NCI-H446 (cell line): ENCODE results near the gene LRRC10.

Experiments
- DNase-seq, 2 experiments: peaks; one replicate each; lab custom pipeline; 2025; lab: John Stamatoyannopoulos, UW

The LRRC10 gene

DNA sequence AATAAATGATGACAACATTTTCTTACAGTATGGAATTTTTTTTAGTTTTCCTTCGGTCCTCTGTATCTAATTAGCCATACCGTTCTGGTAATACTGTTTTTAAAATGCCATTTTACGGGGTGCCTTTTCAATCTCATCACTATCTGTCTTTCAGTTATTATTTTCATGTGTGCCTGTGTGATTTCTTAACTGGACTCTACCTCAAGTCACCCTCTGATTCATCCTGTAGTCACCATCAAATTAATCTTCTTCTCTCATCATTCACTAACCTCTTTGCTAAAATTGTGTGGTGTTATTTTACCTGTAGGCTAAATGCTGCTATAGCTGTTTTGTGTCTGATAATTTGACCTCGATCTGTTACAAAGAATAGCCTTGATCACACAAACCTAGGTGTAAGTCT is 41.5 kb downstream of the LRRC10 start:
- no peak for DNase-seq

DNA sequence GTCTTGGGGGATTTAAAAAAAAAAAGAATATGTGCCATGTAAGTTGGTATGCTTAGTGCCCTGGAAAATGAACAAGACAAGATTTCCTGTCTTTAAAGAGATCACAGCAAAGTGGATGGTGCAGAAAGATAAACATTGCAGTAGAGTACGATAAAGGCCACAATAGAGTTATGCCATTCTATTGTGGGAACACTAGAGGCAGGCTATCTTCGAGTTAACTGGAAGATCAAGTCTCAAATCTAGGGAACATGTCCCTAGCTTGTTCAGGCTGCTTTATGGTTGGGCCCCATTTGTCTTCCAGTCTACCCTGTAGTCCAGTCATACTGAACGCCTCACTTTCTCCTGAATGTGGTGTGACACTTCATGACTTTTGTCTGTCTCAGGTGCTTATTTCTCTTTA is 44.1 kb downstream of the LRRC10 start:
- no peak for DNase-seq

DNA sequence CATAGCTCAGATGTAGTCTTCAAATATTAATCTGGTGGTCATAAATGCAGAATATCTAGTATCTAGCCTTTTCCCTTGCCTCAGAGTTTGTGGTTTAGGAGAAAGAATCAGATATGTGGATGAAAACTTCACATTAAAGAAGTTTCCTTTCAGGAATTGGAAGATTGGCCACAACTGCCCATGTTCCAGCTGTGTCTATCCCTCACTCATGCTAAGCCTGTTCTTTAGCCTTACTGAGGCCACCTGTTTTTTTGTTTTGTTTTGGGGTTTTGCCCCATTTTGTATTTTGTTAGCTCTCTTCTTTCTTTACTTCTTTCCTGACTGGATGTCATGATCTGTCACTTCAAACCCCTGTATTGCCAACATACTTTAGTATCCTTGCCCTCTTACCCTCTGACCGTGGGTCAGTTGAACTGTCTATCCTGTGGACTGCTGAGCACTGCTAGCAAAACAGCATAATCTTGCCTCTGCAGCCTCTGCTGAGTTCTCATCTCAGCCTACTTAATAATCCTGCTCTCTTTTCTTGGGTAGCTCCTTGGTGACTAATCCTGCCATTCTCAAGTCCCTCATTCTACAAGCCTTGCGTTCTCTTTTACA is 47.4 kb downstream of the LRRC10 start:
- DNase-seq: no peak
